PC-9 (cell line): ENCODE results near the gene DDR2.

Experiments
- EZH2 ChIP-seq: fragments of 200-600 bp; sonication (generic); IDR thresholded peaks from 2 replicates; pipeline ENCODE4 v1.8.0; 2017; ENCODE audit warnings: antibody characterized with exemption, low read depth
- TF ChIP-seq, protein P1 (sequence below): fragments of 200-600 bp; sonication (generic); conservative IDR thresholded peaks from 2 replicates; pipeline ENCODE4 v1.6.1; 2017; ENCODE audit warnings: mixed run types, antibody characterized with exemption, mild to moderate bottlenecking, moderate library complexity

DNA sequence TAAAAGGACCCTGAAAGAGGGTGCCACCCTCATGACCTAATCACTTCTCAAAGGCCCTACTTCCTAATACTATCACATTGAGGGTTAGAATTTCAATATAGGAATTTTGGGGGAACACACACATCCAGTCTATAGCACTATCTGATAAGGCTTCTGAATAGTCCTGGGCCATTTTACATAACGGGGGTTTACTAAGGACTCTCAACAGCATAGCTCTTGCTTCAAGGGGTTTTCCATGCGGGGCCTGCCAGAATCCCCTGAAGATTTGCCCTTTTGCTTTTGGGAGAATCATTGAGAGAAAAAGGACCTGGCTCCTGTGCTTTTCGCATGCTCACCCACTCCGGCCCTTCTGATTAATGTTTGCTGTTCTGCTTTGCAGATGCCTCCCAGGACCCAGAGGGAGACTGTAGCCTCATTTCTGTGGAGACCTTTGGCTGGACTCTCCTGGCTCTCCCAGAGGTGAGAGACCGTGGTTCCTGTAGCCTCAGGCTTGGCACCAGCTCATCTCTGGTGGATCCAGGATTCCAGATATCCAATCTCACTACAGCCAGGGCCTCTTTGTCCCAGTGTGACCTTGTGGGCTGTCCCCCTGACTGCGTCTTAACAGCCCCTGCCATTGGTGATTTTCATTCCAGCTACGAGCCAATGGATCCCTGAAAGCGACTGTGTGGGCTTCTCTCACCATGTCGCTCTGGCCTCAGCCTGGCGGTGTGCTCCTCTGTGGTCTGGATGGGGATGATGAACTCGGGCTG is 72.6 kb downstream of the DDR2 start:
- TF ChIP-seq, protein P1, sequence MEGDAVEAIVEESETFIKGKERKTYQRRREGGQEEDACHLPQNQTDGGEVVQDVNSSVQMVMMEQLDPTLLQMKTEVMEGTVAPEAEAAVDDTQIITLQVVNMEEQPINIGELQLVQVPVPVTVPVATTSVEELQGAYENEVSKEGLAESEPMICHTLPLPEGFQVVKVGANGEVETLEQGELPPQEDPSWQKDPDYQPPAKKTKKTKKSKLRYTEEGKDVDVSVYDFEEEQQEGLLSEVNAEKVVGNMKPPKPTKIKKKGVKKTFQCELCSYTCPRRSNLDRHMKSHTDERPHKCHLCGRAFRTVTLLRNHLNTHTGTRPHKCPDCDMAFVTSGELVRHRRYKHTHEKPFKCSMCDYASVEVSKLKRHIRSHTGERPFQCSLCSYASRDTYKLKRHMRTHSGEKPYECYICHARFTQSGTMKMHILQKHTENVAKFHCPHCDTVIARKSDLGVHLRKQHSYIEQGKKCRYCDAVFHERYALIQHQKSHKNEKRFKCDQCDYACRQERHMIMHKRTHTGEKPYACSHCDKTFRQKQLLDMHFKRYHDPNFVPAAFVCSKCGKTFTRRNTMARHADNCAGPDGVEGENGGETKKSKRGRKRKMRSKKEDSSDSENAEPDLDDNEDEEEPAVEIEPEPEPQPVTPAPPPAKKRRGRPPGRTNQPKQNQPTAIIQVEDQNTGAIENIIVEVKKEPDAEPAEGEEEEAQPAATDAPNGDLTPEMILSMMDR, result no peak
- no peak for TF ChIP-seq EZH2
